ENCODE measurements around the gene ERO1B. TPM values are rescaled to one million over a fixed set of nuclear protein-coding genes. Genes with fewer than 3 reads are reported as not detected.
"Not testable (repeated sequence)": the region's sequence is repeated elsewhere in the genome, so short reads cannot be mapped to it uniquely, and the experiment has no call there.

Gene ERO1B
- total RNA-seq, 2 experiments from 2014 or later = 7.0 to 11.0 TPM

GRCh38 chr1:236315092-236315491, 33.3 kb upstream of the ERO1B start:
- DNase-seq (ENCODE audit: low spot score) = no peak
- ChIA-PET CTCF (ENCODE audit: unreplicated experiment) (no interaction called here), POLR2A (interaction anchor here (1.2 kb wide), 1 partner anchor 22 kb away, joined by 3 read pairs; no protein-coding TSS in a partner anchor)
- intact Hi-C loops (cut with micrococcal nuclease; ENCODE audit: unreplicated experiment) = no loop called here
- no peaks in the 10 kb centered on the region for H3K36me3 ChIP-seq (ENCODE audit: insufficient read depth, low read length)
- BruUV-seq (replicated peaks) = no TSS peak
- no peak for TF ChIP-seq EZH2phosphoT487 (IDR thresholded peaks at IDR 0.05; ENCODE audit: borderline replicate concordance, low read depth, low read length)
- TF ChIP-seq CTCF (conservative IDR thresholded peaks at IDR 0.05; ENCODE audit: low read length) = no peak
- H4K20me1 ChIP-seq (ENCODE audit: insufficient read depth, low read length) = no peaks in the 10 kb centered on the region
- no peaks in the 10 kb centered on the region for H3K4me1 ChIP-seq (ENCODE audit: insufficient read depth, low read length, poor library complexity, severe bottlenecking)
- no peaks in the 10 kb centered on the region for H3K79me2 ChIP-seq (ENCODE audit: insufficient read depth, low read depth, low read length)
- H2AFZ ChIP-seq (ENCODE audit: low read length) = no peak overlapping the region
- H3K27ac ChIP-seq (ENCODE audit: low read depth, low read length, poor library complexity, severe bottlenecking) = no peak overlapping the region
- no peaks in the 10 kb centered on the region for H3K9me2 ChIP-seq (ENCODE audit: insufficient read depth, low read length)
- no peaks in the 10 kb centered on the region for H3K9me3 ChIP-seq (ENCODE audit: low read length)
- no peak overlapping the region for H3K4me2 ChIP-seq (ENCODE audit: low read length)
- H3K4me3 ChIP-seq (ENCODE audit: low read depth, low read length, poor library complexity, severe bottlenecking) = no peak overlapping the region

DNA sequence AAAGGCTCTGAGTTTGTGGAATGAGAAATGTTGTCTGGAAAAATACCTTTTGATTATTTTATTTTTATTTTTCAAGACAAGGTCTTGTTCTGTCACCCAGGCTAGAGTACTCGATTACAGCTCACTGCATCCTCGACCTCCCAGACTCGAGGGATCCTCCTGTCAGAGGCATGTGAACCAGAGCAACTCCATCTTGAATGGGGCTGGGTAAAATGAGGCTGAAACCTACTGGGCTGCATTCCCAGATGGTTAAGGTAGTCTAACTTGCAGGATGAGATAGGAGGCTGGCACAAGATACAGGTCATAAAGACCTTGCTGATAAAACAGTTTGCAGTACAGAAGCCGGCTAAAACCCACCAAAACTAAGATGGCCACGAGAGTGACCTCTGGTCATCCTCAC, 32.3 kb upstream of the ERO1B start:
- POLR2A ChIA-PET = interaction anchor here (1.2 kb wide), 1 partner anchor 21 kb away, joined by 3 read pairs; no protein-coding TSS in a partner anchor
- H3K9me3 ChIP-seq (ENCODE audit: low read length); H3K79me2 ChIP-seq (ENCODE audit: insufficient read depth, low read depth, low read length); H4K20me1 ChIP-seq (ENCODE audit: insufficient read depth, low read length); H3K4me3 ChIP-seq (ENCODE audit: low read depth, low read length, poor library complexity, severe bottlenecking); intact Hi-C loops (cut with micrococcal nuclease; ENCODE audit: unreplicated experiment); H3K4me1 ChIP-seq (ENCODE audit: insufficient read depth, low read length, poor library complexity, severe bottlenecking); H3K27ac ChIP-seq (ENCODE audit: low read depth, low read length, poor library complexity, severe bottlenecking); DNase-seq (ENCODE audit: low spot score); H2AFZ ChIP-seq (ENCODE audit: low read length); BruUV-seq (replicated peaks); H3K36me3 ChIP-seq (ENCODE audit: insufficient read depth, low read length); H3K4me2 ChIP-seq (ENCODE audit: low read length); H3K9me2 ChIP-seq (ENCODE audit: insufficient read depth, low read length); CTCF ChIA-PET (ENCODE audit: unreplicated experiment): not testable (repeated sequence)

DNA sequence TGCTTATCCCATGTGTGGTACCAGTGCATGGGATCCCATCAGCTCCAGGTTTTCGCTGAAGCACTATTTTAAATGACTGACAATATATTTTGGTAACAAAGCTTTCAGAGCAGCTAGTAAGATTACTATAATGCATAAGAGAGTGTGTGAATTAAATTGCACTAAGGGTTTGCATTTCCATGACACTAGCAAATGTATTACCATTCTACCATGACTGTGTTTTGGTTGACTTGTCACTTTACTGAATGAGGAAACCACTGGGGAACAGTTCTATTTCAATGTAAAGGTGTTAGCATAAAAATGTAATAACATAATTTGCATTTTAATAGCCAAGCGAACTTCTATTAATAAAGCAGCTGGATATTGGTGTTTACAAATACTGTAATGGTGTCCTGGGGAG, 31.7 kb upstream of the ERO1B start:
- ChIA-PET POLR2A (interaction anchor here (0.9 kb wide), 1 partner anchor 19 kb away, joined by 3 read pairs; no protein-coding TSS in a partner anchor), CTCF (ENCODE audit: unreplicated experiment) (no interaction called here)
- TF ChIP-seq CTCF (conservative IDR thresholded peaks at IDR 0.05; ENCODE audit: low read length) = no peak
- Histone ChIP-seq H3K79me2 (ENCODE audit: insufficient read depth, low read depth, low read length) (no peaks in the 10 kb centered on the region), H3K9me2 (ENCODE audit: insufficient read depth, low read length) (no peaks in the 10 kb centered on the region), H3K27ac (ENCODE audit: low read depth, low read length, poor library complexity, severe bottlenecking) (no peak overlapping the region), H3K9me3 (ENCODE audit: low read length) (no peaks in the 10 kb centered on the region), H3K4me3 (ENCODE audit: low read depth, low read length, poor library complexity, severe bottlenecking) (no peak overlapping the region), H3K4me2 (ENCODE audit: low read length) (no peak overlapping the region), H4K20me1 (ENCODE audit: insufficient read depth, low read length) (no peaks in the 10 kb centered on the region), H2AFZ (ENCODE audit: low read length) (no peak overlapping the region), H3K4me1 (ENCODE audit: insufficient read depth, low read length, poor library complexity, severe bottlenecking) (no peaks in the 10 kb centered on the region), H3K36me3 (ENCODE audit: insufficient read depth, low read length) (no peaks in the 10 kb centered on the region)
- intact Hi-C loops (cut with micrococcal nuclease; ENCODE audit: unreplicated experiment) = no loop called here
- no TSS peak for BruUV-seq (replicated peaks)
- no peak for DNase-seq (ENCODE audit: low spot score)

All from OCI-LY7 (cell line).